Peyer's patch (tissue), 4 donors: ENCODE data around the gene EBLN1. TPM values are rescaled to one million over a fixed set of nuclear protein-coding genes. Genes with fewer than 3 reads are reported as not detected.

Experiments
- DNase-seq, 3 donors: peaks; one replicate each; pipeline ENCODE4 v3.0.0-alpha.2; 2017 to 2019
- H3K27ac ChIP-seq, 4 donors: fragments of 200-600 bp; sonication (generic); one replicate each; pipeline ENCODE4 v1.5.1; 2016 to 2019
- H3K27me3 ChIP-seq, 2 donors: fragments of 200-600 bp; sonication (generic); one replicate each; pipeline ENCODE4 v1.5.1; 2019
- H3K36me3 ChIP-seq, 3 donors: fragments of 200-600 bp; sonication (generic); one replicate each; pipeline ENCODE4 v1.5.1; 2016 to 2019
- H3K4me1 ChIP-seq, 4 donors: fragments of 200-600 bp; sonication (generic); one replicate each; pipeline ENCODE4 v1.5.1; 2016 to 2019
- H3K4me3 ChIP-seq, 4 donors: fragments of 200-600 bp; sonication (generic); 1 replicate in 3 of 4; 2 replicates in 1 of 4; pipeline ENCODE4 v1.5.1; 2016 to 2019; ENCODE audit warnings: mild to moderate bottlenecking in 1 of 4
- H3K9me3 ChIP-seq, 4 donors: fragments of 200-600 bp; sonication (generic); one replicate each; pipeline ENCODE4 v1.5.1; 2016 to 2019; ENCODE audit warnings: mild to moderate bottlenecking in 1 of 4
- POLR2A ChIP-seq, 2 donors: fragments of 450-650 bp; IDR thresholded peaks; one replicate each; pipeline ENCODE4 v1.5.1; 2017; ENCODE audit warnings: antibody characterized with exemption in 2 of 2, mild to moderate bottlenecking in 2 of 2, moderate library complexity in 2 of 2
- total RNA-seq, 4 donors: library from RNA; depleted of rRNA; stranded (reverse); fragments of >200 nt; gene quantifications; one replicate each; pipeline ENCODE4 v1.1.0, GENCODE V29; 2016
- TF ChIP-seq, protein P1 (sequence below), 6 experiments: fragments of 450-650 bp in 4 of 6; fragments of 200-600 bp in 2 of 6; sonication (generic) in 1 of 6; IDR thresholded peaks; one replicate each; pipeline ENCODE4 v1.5.1; 2017 to 2019; ENCODE audit warnings: antibody characterized with exemption in 6 of 6, mild to moderate bottlenecking in 3 of 6, moderate library complexity in 1 of 6

The EBLN1 gene
- total RNA-seq, 4 donors from 2014 or later: not detected

DNA sequence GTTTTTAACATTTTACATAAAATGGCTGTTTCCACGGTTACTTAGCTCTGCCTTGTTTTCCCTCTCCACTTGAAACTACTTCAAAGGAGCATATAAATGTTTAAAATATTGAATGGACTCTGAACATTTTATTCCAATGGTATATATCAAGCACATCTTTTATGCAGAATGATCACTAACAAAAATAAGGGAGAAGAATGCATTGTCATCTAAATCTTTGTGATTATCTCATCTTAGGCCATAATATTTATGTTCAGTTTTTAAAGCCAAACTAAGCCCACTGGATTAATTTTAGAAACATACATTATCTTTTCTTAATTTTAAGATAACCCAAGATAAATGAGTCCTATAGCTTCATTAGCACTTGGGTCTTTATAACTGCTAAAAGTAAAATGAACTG lies 13.4 kb upstream of the EBLN1 start:
- H3K27ac ChIP-seq: no peak overlapping the region
- no peaks in the 10 kb centered on the region for H3K27me3 ChIP-seq
- H3K4me1 ChIP-seq: peaks cover 0 to 8% (median 0%) of the 10 kb centered on the region in 4 donors
- no peaks in the 10 kb centered on the region for H3K36me3 ChIP-seq
- no peak overlapping the region for H3K4me3 ChIP-seq
- no peaks in the 10 kb centered on the region for H3K9me3 ChIP-seq
- no peak for DNase-seq
- TF ChIP-seq POLR2A (IDR thresholded peaks at IDR 0.05): no peak
- TF ChIP-seq, protein P1, sequence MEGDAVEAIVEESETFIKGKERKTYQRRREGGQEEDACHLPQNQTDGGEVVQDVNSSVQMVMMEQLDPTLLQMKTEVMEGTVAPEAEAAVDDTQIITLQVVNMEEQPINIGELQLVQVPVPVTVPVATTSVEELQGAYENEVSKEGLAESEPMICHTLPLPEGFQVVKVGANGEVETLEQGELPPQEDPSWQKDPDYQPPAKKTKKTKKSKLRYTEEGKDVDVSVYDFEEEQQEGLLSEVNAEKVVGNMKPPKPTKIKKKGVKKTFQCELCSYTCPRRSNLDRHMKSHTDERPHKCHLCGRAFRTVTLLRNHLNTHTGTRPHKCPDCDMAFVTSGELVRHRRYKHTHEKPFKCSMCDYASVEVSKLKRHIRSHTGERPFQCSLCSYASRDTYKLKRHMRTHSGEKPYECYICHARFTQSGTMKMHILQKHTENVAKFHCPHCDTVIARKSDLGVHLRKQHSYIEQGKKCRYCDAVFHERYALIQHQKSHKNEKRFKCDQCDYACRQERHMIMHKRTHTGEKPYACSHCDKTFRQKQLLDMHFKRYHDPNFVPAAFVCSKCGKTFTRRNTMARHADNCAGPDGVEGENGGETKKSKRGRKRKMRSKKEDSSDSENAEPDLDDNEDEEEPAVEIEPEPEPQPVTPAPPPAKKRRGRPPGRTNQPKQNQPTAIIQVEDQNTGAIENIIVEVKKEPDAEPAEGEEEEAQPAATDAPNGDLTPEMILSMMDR (IDR thresholded peaks at IDR 0.05): no peak

DNA sequence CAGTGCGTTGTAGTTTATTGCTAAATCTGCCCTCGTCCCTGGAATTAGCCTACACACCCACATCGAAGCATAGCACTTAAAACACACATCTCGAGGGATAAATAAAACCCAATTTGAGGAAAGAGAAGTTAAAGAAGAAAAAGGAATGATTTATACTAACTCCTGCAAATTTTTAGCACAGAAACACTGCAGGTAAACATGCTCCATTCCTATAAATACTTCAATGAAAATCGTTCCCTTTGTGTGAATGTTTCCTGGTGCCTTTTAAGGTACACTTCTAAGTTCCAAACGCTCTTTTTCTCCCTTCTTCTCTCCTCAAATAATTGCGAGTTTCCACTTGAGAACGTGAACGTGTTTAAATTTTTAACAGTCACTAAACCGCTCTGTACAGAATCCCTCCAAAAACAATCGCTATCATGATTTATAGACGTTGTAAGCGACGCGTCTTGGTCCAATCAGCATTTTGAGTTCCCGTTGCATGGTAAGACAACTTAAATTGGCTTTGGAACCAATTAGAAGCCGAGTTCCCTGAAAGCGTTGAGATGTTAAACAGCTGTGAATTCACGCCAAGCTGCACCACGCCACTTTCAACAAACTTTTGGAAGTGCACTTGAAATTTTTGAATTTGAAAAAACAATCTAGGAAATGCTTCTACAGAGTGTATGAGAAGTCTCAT lies 12.5 kb upstream of the EBLN1 start:
- TF ChIP-seq POLR2A (IDR thresholded peaks at IDR 0.05): no peak
- TF ChIP-seq, protein P1 (IDR thresholded peaks at IDR 0.05): no peak
- peak in 2 of 3 donors; percentile 52 to 56 for DNase-seq
- peaks cover 0 to 8% (median 0%) of the 10 kb centered on the region in 4 donors for H3K4me1 ChIP-seq
- peak overlapping the region in 3 of 4 donors; percentile 83 to 93 (median 92) for H3K27ac ChIP-seq
- H3K36me3 ChIP-seq: no peaks in the 10 kb centered on the region
- no peaks in the 10 kb centered on the region for H3K27me3 ChIP-seq
- H3K9me3 ChIP-seq: no peaks in the 10 kb centered on the region
- H3K4me3 ChIP-seq: peak overlapping the region; percentile 54 to 94 (median 78)

DNA sequence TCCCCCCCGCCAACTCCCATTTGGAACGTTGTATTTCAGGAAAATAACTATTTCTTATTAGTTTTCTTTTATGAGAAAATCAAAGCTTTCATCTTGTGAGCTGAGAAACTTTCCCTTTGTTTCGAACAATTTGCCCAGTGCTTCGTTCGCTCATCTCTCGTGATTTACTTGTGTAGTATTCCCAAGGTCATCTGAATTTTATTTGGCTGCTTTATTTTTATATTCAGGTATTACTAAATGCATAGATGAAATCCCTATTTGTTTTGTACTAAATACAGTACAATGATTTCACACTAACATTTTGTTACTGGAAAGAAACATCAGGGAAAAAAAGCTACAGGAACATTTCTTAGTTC lies 12.0 kb upstream of the EBLN1 start:
- Histone ChIP-seq H3K36me3 (no peaks in the 10 kb centered on the region), H3K4me3 (peak overlapping the region; percentile 54 to 94 (median 78)), H3K27ac (peak overlapping the region; percentile 79 to 93 (median 88)), H3K27me3 (no peaks in the 10 kb centered on the region), H3K9me3 (no peaks in the 10 kb centered on the region), H3K4me1 (peaks cover 0 to 8% (median 0%) of the 10 kb centered on the region in 4 donors)
- TF ChIP-seq, protein P1 (IDR thresholded peaks at IDR 0.05): no peak
- no peak for TF ChIP-seq POLR2A (IDR thresholded peaks at IDR 0.05)
- no peak for DNase-seq

DNA sequence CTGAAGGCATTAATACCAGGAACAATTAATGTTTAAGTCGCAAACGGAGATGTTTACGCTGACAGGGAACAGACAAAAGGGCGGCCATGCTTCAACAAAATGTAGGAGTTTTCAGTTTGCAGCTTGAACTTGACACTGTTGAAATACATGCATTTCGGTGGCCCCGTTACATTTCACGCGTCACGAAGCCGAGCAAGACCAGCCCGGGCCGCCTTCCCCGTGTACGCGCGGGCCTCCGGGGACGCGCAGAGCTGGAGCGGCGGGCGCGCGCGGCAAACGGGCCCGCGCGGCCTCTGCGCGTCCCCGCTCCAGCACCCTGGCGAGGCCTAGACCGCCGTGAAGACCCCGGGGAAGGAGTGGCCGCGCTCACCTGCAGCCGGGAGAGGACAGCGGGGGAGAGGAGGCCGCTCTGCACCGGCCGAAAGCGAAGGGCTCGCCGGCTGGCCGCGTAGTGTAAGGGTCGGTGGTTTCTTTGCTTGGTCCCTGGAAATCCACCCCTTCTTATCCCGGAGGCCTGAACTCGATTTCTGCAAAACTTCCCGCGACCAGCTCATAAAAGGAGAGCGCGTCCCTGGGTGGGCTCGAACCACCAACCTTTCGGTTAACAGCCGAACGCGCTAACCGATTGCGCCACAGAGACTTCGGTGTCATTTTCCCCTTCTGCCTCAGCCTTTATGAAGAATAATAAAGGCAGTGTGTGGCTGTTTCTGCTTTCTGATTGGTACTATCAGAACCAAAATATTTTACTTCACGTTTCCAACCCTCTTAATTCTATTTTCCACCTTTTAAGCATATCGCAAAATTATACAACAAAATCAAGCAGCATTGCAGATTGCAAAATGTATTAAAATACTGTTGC lies 11.4 kb upstream of the EBLN1 start:
- Histone ChIP-seq H3K27me3 (no peaks in the 10 kb centered on the region), H3K36me3 (no peaks in the 10 kb centered on the region), H3K27ac (peak overlapping the region; percentile 79 to 93 (median 88)), H3K9me3 (no peaks in the 10 kb centered on the region), H3K4me3 (peak overlapping the region; percentile 54 to 94 (median 78)), H3K4me1 (peaks cover 0 to 8% (median 0%) of the 10 kb centered on the region in 4 donors)
- TF ChIP-seq, protein P1 (IDR thresholded peaks at IDR 0.05): no peak
- TF ChIP-seq POLR2A (IDR thresholded peaks at IDR 0.05): peak in 1 of 2 donors; percentile 18
- DNase-seq: peak; percentile 71 to 91 (median 80)

DNA sequence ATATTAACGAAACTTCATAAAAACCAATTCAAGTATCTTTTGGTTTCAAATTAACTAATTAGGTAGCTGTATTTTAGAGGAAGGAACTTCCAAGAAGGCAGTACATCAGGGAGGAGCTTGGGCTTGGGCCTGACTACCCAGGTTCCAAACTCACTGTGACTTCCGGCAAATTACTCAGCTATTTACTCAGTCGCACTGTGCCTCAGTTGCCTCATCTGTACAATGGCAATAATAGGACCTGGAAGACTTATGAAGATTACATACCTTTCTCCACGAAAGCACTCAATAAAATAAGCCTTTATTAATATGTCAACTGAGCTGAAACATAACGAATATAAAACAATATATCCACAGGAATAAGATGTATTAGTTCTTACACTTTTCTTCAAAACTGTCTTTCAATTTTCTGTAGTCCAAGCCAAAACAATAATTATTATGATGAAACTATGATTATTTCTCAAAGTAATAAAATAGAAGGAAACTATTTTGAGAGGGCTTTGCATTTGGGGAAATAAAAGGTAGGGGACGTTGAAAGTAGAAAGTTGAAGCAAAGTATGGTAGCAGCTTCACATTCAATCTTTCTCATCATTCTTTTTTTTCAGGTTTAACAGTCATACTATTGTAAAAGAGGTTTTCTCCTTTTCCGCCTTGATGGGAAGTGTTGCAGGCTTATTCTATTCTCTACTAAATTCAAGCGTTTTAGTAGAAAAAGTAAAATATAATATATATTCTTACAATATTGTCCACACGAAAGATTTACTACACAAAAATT lies 10.5 kb upstream of the EBLN1 start:
- Histone ChIP-seq H3K27ac (peak overlapping the region; percentile 79 to 93 (median 88)), H3K36me3 (no peaks in the 10 kb centered on the region), H3K9me3 (no peaks in the 10 kb centered on the region), H3K27me3 (no peaks in the 10 kb centered on the region), H3K4me3 (peak overlapping the region; percentile 54 to 94 (median 78)), H3K4me1 (peaks cover 0 to 8% (median 0%) of the 10 kb centered on the region in 4 donors)
- no peak for TF ChIP-seq POLR2A (IDR thresholded peaks at IDR 0.05)
- TF ChIP-seq, protein P1 (IDR thresholded peaks at IDR 0.05): no peak
- DNase-seq: no peak
